Measurements from ENCODE around the gene CYBA. TPM values are rescaled to one million over a fixed set of nuclear protein-coding genes. Genes with fewer than 3 reads are reported as not detected.

The CYBA gene
- total and polyA plus RNA-seq, 2 of the 13 experiments (the other 11 are each of a cell fraction or from before 2014, with no cell fraction given) = 196 to 250 TPM

DNA sequence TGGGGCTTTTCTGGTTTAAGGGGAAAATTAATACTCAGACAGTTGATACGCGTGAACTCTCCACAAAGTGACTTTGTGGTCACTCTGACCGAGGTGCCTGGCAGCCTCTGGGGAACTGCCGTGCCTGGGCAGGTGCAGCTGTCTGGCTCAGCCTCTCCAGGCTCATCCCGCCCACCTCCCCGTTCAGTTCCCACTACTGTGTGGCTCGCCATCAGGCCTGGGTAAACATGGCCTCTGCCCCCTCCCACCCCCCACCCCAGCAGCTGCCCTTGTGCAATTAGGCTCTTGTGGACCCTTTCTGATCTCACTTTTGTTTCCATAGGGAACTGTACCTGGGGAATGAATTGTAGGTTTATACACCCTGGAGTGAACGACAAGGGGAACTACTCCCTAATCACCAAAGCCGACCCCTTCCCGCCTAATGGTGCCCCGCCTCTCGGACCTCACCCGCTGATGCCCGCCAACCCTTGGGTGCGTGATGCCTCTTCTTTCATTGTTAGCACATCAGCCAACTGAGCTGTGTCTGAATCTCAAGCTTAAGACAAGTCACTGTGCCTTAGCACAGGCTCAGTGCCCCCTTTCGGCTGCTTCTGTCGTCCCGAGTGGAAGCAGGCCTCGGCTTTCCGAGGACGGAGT is 52.9 kb downstream of the CYBA start (continued):
- TF ChIP-seq, protein P1, sequence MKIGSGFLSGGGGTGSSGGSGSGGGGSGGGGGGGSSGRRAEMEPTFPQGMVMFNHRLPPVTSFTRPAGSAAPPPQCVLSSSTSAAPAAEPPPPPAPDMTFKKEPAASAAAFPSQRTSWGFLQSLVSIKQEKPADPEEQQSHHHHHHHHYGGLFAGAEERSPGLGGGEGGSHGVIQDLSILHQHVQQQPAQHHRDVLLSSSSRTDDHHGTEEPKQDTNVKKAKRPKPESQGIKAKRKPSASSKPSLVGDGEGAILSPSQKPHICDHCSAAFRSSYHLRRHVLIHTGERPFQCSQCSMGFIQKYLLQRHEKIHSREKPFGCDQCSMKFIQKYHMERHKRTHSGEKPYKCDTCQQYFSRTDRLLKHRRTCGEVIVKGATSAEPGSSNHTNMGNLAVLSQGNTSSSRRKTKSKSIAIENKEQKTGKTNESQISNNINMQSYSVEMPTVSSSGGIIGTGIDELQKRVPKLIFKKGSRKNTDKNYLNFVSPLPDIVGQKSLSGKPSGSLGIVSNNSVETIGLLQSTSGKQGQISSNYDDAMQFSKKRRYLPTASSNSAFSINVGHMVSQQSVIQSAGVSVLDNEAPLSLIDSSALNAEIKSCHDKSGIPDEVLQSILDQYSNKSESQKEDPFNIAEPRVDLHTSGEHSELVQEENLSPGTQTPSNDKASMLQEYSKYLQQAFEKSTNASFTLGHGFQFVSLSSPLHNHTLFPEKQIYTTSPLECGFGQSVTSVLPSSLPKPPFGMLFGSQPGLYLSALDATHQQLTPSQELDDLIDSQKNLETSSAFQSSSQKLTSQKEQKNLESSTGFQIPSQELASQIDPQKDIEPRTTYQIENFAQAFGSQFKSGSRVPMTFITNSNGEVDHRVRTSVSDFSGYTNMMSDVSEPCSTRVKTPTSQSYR (CRISPR knock-in tag; IDR thresholded peaks at IDR 0.05; ENCODE audit: borderline replicate concordance) = peak; percentile 89
- TF ChIP-seq ZNF678 (CRISPR knock-in tag; IDR thresholded peaks at IDR 0.05) (no peak), ZNF546 (CRISPR knock-in tag; conservative IDR thresholded peaks at IDR 0.05) (no peak), NFKB2 (CRISPR knock-in tag; IDR thresholded peaks at IDR 0.05; ENCODE audit: borderline replicate concordance) (0 out of 2 replicates have a peak, but pooled peaks have one; percentile 33), MATR3 (CRISPR knock-in tag; IDR thresholded peaks at IDR 0.05) (no peak), ZNF33A (CRISPR knock-in tag; IDR thresholded peaks at IDR 0.05; ENCODE audit: borderline replicate concordance) (no peak), RAD21 (CRISPR knock-in tag; IDR thresholded peaks at IDR 0.05) (peak; percentile 41; the same call in 1 of the 2 replicates), ZNF761 (CRISPR knock-in tag; conservative IDR thresholded peaks at IDR 0.05) (peak; percentile 80), ZSCAN29 (CRISPR knock-in tag; conservative IDR thresholded peaks at IDR 0.05) (0 out of 2 replicates have a peak, but pooled peaks have one; percentile 55), ZNF883 (CRISPR knock-in tag; IDR thresholded peaks at IDR 0.05; ENCODE audit: not compliant biosample characterization) (no peak), FLYWCH1 (CRISPR knock-in tag; IDR thresholded peaks at IDR 0.05) (no peak), ZBTB7A (CRISPR knock-in tag; IDR thresholded peaks at IDR 0.05) (peak; percentile 67; the same call in 1 of the 2 replicates), TARDBP (CRISPR knock-in tag; IDR thresholded peaks at IDR 0.05) (peak; percentile 58; the same call in 1 of the 2 replicates), ZFYVE20 (CRISPR knock-in tag; IDR thresholded peaks at IDR 0.05; ENCODE audit: borderline replicate concordance, low read depth) (no peak), EEA1 (CRISPR knock-in tag; IDR thresholded peaks at IDR 0.05; ENCODE audit: borderline replicate concordance) (0 out of 2 replicates have a peak, but pooled peaks have one; percentile 44), SOX6 (IDR thresholded peaks at IDR 0.05) (no peak), SOX6 (CRISPR knock-in tag; IDR thresholded peaks at IDR 0.05) (peak; percentile 45; the same call in 1 of the 2 replicates), ZNF20 (CRISPR knock-in tag; IDR thresholded peaks at IDR 0.05) (no peak), SALL1 (CRISPR knock-in tag; IDR thresholded peaks at IDR 0.05) (peak; percentile 73), ZBTB3 (CRISPR knock-in tag; IDR thresholded peaks at IDR 0.05; ENCODE audit: borderline replicate concordance, low read depth) (no peak), ZNF777 (CRISPR knock-in tag; IDR thresholded peaks at IDR 0.05) (no peak), TFAP4 (IDR thresholded peaks at IDR 0.05; ENCODE audit: borderline replicate concordance, low read depth) (peak; percentile 89), ZMYM3 (CRISPR knock-in tag; IDR thresholded peaks at IDR 0.05) (peak; percentile 74; the same call in 1 of the 2 replicates), CEBPB (IDR thresholded peaks at IDR 0.05; ENCODE audit: borderline replicate concordance, low read depth, low read length) (peak; percentile 68; the same call in 1 of the 2 replicates), PCBP2 (optimal IDR thresholded peaks at IDR 0.05; ENCODE audit: low read depth, low read length, poor library complexity, severe bottlenecking) (no peak)
